ENCODE measurements around the gene MSRB3. TPM values are rescaled to one million over a fixed set of nuclear protein-coding genes. Genes with fewer than 3 reads are reported as not detected.

Gene MSRB3
- total RNA-seq, 1 experiment from 2014 or later: 0.55 TPM

DNA sequence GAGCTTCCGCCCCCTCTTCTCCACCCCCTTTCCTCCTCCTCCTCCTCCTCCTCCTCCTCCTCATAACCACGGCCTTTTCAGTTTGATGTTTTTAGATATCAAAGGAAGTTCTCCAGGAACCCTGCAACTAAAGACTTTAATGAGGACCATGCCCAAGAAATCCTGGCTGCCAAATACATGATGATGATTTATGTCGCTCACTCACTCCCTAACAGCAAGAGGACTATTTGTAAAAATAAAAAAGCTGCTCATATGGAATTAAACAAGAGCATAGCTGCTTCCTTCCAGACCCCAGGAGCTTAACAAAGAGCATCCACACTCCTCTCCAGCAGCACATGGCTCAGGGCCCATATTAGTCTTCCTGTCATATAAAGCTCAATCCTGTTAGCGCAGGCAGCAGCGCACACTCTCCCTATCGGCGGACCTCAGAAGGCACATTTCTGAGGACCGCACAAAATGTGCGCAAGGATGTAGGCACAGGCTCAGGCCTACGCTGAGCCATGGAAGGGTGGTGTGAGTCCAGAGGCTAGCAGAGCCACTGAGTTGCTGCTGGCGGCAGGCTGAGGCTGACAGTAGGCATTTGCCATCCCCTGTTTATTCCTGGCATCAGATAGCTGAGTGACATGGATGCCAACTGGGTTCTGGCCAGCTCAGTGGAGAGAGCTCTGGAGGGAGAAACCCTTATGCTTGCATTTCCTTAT lies 232.8 kb downstream of the MSRB3 start:
- DNase-seq: no peak
- CTCF ChIA-PET: no interaction called here

GRCh38 chr12:65511912-65512311 lies 233.4 kb downstream of the MSRB3 start:
- no TSS peak for BruUV-seq (replicated peaks)
- Histone ChIP-seq H2AFZ (no peak overlapping the region), H3K36me3 (ENCODE audit: low read depth) (no peaks in the 10 kb centered on the region), H4K20me1 (ENCODE audit: insufficient read depth) (no peaks in the 10 kb centered on the region), H3K4me2 (no peak overlapping the region), H3K9me2 (ENCODE audit: insufficient read depth) (0 out of 2 replicates have a peak, but pooled peaks cover 6% of the 10 kb centered on the region), H3K4me3 (no peak overlapping the region), H3K9me3 (ENCODE audit: insufficient read depth, low read depth) (no peaks in the 10 kb centered on the region), H3F3A (ENCODE audit: insufficient read depth, low read depth) (no peaks in the 10 kb centered on the region), H3K79me2 (ENCODE audit: low read depth) (no peaks in the 10 kb centered on the region), H3K27me3 (ENCODE audit: insufficient read depth, low read depth) (no peaks in the 10 kb centered on the region), H3K27ac (no peak overlapping the region), H3K4me1 (replicated peaks; ENCODE audit: insufficient read depth) (no peaks in the 10 kb centered on the region)
- intact Hi-C loops (cut with micrococcal nuclease; ENCODE audit: unreplicated experiment): no loop called here
- DNase-seq: no peak
- POLR2A ChIA-PET (ENCODE audit: unreplicated experiment): interaction anchor here (0.5 kb wide), 1 partner anchor 50 kb away, joined by 5 read pairs; no protein-coding TSS in a partner anchor
- CTCF ChIA-PET: no interaction called here
- TF ChIP-seq CTCF (conservative IDR thresholded peaks at IDR 0.05) (no peak), EZH2 (IDR thresholded peaks at IDR 0.05; ENCODE audit: low read depth) (no peak)

More for the DNA sequence above, 232.8 kb downstream of the MSRB3 start:
- H3K27ac ChIP-seq: no peak overlapping the region
- intact Hi-C loops (cut with micrococcal nuclease; ENCODE audit: unreplicated experiment): no loop called here
- BruUV-seq (replicated peaks): no TSS peak
- no peaks in the 10 kb centered on the region for H4K20me1 ChIP-seq (ENCODE audit: insufficient read depth)
- H3K36me3 ChIP-seq (ENCODE audit: low read depth): no peaks in the 10 kb centered on the region
- H2AFZ ChIP-seq: no peak overlapping the region
- H3K27me3 ChIP-seq (ENCODE audit: insufficient read depth, low read depth): no peaks in the 10 kb centered on the region
- 0 out of 2 replicates have a peak, but pooled peaks cover 6% of the 10 kb centered on the region for H3K9me2 ChIP-seq (ENCODE audit: insufficient read depth)
- no peaks in the 10 kb centered on the region for H3K79me2 ChIP-seq (ENCODE audit: low read depth)
- H3F3A ChIP-seq (ENCODE audit: insufficient read depth, low read depth): no peaks in the 10 kb centered on the region
- no peak overlapping the region for H3K4me2 ChIP-seq
- H3K4me3 ChIP-seq: no peak overlapping the region
- TF ChIP-seq CTCF (conservative IDR thresholded peaks at IDR 0.05) (no peak), EZH2 (IDR thresholded peaks at IDR 0.05; ENCODE audit: low read depth) (no peak)
- no peaks in the 10 kb centered on the region for H3K9me3 ChIP-seq (ENCODE audit: insufficient read depth, low read depth)
- no peaks in the 10 kb centered on the region for H3K4me1 ChIP-seq (replicated peaks; ENCODE audit: insufficient read depth)
- POLR2A ChIA-PET (ENCODE audit: unreplicated experiment): interaction anchor here (0.5 kb wide), 1 partner anchor 51 kb away, joined by 5 read pairs; no protein-coding TSS in a partner anchor

Other genes starting within 250 kb of the MSRB3 start
- not detected in 2 replicates for gene WIF1, start 157.4 kb upstream of the MSRB3 start, total RNA-seq (2021)
- 17.8 and 24.4 TPM in 2 replicates for gene LEMD3, start 109.1 kb upstream of the MSRB3 start, total RNA-seq (2021)